ENCODE results near the gene TLE1.

GRCh38 chr9:81607593-81608288 lies 81.6 kb downstream of the TLE1 start:
- no peak for TF ChIP-seq CTCF (IDR thresholded peaks at IDR 0.05; ENCODE audit: low read depth, low read length)
- TF ChIP-seq EZH2phosphoT487 (IDR thresholded peaks at IDR 0.05; ENCODE audit: low read depth), result no peak
